Neural progenitor cell (in vitro differentiated cells): ENCODE measurements around the gene MADD.

Experiments
- EZH2 ChIP-seq: fragments of 200-600 bp; sonication (generic); IDR thresholded peaks from 2 replicates; pipeline ENCODE4 v1.6.1; 2017; ENCODE audit warnings: antibody characterized with exemption, mild to moderate bottlenecking, moderate library complexity
- EZH2phosphoT487 ChIP-seq: fragments of 200-600 bp; sonication (generic); IDR thresholded peaks from 2 replicates; pipeline ENCODE4 v1.6.1; 2017; ENCODE audit warnings: antibody characterized with exemption
- TF ChIP-seq, protein P1 (sequence below): fragments of 200-600 bp; sonication (generic); IDR thresholded peaks from 2 replicates; pipeline ENCODE4 v1.5.1; 2017; ENCODE audit warnings: antibody characterized with exemption, mild to moderate bottlenecking

GRCh38 chr11:47376525-47377371, 106.8 kb downstream of the MADD start:
- TF ChIP-seq, protein P1, sequence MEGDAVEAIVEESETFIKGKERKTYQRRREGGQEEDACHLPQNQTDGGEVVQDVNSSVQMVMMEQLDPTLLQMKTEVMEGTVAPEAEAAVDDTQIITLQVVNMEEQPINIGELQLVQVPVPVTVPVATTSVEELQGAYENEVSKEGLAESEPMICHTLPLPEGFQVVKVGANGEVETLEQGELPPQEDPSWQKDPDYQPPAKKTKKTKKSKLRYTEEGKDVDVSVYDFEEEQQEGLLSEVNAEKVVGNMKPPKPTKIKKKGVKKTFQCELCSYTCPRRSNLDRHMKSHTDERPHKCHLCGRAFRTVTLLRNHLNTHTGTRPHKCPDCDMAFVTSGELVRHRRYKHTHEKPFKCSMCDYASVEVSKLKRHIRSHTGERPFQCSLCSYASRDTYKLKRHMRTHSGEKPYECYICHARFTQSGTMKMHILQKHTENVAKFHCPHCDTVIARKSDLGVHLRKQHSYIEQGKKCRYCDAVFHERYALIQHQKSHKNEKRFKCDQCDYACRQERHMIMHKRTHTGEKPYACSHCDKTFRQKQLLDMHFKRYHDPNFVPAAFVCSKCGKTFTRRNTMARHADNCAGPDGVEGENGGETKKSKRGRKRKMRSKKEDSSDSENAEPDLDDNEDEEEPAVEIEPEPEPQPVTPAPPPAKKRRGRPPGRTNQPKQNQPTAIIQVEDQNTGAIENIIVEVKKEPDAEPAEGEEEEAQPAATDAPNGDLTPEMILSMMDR = no peak
- TF ChIP-seq EZH2 = no peak
- TF ChIP-seq EZH2phosphoT487 = no peak
